Gastrocnemius medialis (tissue), 4 donors: Measurements from ENCODE around the gene APBA2.

Experiments used
- POLR2A ChIP-seq, 2 donors: fragments of 450-650 bp; IDR thresholded peaks; one replicate each; pipeline ENCODE4 v1.6.1; 2017; ENCODE audit warnings: antibody characterized with exemption in 2 of 2, mild to moderate bottlenecking in 2 of 2, moderate library complexity in 2 of 2
- TF ChIP-seq, protein P1 (sequence below), 5 experiments: fragments of 450-650 bp in 3 of 5; fragments of 200-600 bp in 2 of 5; sonication (generic) in 2 of 5; IDR thresholded peaks in 4 of 5; conservative IDR thresholded peaks in 1 of 5; 1 replicate in 4 of 5; 2 replicates in 1 of 5; pipeline ENCODE4 v1.5.1; 2016 to 2019; ENCODE audit warnings: antibody characterized with exemption in 5 of 5, mild to moderate bottlenecking in 3 of 5, moderate library complexity in 3 of 5

DNA sequence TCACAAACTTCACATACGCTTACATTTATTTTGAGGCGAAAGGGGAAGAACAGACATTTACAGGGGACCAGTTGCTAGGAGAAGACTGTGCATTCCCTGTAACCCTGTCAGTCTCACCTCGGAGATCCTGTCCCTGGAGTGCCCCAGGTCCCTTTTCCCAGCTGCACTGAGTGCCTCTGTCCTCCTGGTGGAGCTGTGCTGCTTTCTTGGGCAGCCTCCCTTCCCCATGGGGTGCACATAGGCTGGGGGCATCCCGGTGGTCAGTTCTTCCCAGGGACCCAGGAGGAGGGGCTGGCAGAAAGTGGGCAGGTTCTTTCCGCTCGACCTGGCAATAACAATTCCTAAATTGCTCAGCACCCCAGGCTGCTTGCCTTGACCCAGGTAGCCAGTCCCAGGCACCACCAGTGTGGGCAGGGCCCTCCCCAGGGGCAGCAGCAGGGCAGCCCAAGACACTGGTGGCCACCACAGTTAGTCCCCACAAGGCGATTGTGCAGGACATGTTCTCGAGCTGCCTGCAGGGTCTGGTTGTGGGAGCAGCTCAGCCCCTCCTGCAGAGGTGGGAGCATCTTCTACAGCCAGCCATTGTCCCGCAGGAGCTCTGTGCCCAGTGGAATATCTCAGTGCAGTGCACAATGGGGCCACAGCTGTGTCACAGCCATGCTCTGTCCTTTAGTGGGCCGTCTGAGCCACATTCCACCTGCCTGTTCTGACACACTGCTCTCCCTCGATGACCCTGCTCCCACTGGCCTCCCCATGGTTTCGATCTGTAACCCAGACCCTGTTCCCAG is 36.3 kb downstream of the APBA2 start:
- TF ChIP-seq, protein P1, sequence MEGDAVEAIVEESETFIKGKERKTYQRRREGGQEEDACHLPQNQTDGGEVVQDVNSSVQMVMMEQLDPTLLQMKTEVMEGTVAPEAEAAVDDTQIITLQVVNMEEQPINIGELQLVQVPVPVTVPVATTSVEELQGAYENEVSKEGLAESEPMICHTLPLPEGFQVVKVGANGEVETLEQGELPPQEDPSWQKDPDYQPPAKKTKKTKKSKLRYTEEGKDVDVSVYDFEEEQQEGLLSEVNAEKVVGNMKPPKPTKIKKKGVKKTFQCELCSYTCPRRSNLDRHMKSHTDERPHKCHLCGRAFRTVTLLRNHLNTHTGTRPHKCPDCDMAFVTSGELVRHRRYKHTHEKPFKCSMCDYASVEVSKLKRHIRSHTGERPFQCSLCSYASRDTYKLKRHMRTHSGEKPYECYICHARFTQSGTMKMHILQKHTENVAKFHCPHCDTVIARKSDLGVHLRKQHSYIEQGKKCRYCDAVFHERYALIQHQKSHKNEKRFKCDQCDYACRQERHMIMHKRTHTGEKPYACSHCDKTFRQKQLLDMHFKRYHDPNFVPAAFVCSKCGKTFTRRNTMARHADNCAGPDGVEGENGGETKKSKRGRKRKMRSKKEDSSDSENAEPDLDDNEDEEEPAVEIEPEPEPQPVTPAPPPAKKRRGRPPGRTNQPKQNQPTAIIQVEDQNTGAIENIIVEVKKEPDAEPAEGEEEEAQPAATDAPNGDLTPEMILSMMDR (IDR thresholded peaks at IDR 0.05 in 4 of 5, conservative IDR thresholded peaks at IDR 0.05 in 1 of 5): no peak
- no peak for TF ChIP-seq POLR2A (IDR thresholded peaks at IDR 0.05)
